ENCODE results near the gene NPBWR2.

NPBWR2 gene

DNA sequence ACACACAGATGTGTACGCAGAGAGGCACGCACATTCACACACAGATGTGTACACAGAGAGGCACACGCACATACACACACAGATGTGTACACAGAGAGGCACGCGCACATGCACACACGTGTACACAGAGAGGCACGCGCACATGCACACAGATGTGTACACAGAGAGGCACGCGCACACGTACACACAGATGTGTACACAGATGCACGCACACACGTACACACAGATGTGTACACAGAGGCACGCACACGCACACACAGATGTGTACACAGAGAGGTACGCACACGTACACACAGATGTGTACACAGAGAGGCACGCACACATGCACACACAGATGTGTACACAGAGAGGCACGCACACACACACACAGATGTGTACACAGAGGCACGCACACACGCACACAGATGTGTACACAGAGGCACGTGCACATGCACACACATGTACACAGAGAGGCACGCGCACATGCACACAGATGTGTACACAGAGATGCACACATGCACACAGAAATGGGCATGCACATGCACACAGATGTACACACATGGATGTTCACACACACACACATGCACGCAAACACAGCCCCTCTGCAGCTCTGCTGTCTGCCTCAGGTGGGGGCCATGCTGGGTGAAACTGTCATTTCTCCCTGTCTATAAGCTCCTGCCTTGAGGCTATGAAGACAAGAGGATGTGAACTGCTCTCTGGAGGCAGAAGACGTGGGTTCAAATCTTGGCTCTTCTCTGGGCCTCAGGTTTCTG lies 42.6 kb upstream of the NPBWR2 start:
- no peak for DNase-seq (ENCODE audit: low read depth)
- no peak for TF ChIP-seq POLR2A (IDR thresholded peaks at IDR 0.05; ENCODE audit: extremely low read depth, insufficient read length)
- no peak for TF ChIP-seq MAX (IDR thresholded peaks at IDR 0.05; ENCODE audit: low read depth, low read length)
- no peak for TF ChIP-seq CTCF (IDR thresholded peaks at IDR 0.05; ENCODE audit: low read depth, low read length)
- no peak for TF ChIP-seq MYC (IDR thresholded peaks at IDR 0.05; ENCODE audit: low read depth, low read length)
- H3K4me3 ChIP-seq (ENCODE audit: low read depth, low read length) = no peak overlapping the region

- no peak overlapping the region for H3K4me3 ChIP-seq (ENCODE audit: low read depth, low read length)
- no peak for TF ChIP-seq CTCF (IDR thresholded peaks at IDR 0.05; ENCODE audit: low read depth, low read length)
- TF ChIP-seq MAX (IDR thresholded peaks at IDR 0.05; ENCODE audit: low read depth, low read length) = no peak
- no peak for TF ChIP-seq POLR2A (IDR thresholded peaks at IDR 0.05; ENCODE audit: extremely low read depth, insufficient read length)
- no peak for TF ChIP-seq MYC (IDR thresholded peaks at IDR 0.05; ENCODE audit: low read depth, low read length)
- DNase-seq (ENCODE audit: low read depth) = no peak
These were observed 41.8 kb upstream of the NPBWR2 start for GRCh38 chr20:64149141-64149540.

DNA sequence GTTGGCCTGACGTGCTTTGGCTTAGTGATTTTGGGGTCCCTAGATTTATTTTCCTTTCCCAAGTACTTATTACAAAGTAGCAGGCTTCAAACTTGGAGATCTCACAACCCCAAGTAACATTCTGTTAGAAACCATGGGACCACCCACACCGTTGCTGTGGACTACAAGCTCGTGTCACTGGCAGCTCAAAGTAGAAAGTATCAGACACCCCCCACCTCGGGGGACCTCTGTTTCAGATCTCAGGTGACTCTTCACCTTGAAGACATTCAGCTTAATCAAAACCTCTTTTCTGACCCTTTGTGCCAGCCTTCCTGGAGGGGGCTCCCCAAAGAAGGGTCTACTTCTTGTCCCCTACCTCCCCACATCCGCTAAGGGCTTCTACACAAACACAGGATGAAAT lies 41.2 kb upstream of the NPBWR2 start:
- DNase-seq (ENCODE audit: low read depth) = no peak
- no peak overlapping the region for H3K4me3 ChIP-seq (ENCODE audit: low read depth, low read length)
- TF ChIP-seq MAX (IDR thresholded peaks at IDR 0.05; ENCODE audit: low read depth, low read length) (no peak), CTCF (IDR thresholded peaks at IDR 0.05; ENCODE audit: low read depth, low read length) (no peak), POLR2A (IDR thresholded peaks at IDR 0.05; ENCODE audit: extremely low read depth, insufficient read length) (no peak), MYC (IDR thresholded peaks at IDR 0.05; ENCODE audit: low read depth, low read length) (no peak)

- TF ChIP-seq MYC (IDR thresholded peaks at IDR 0.05; ENCODE audit: low read depth, low read length) (no peak), MAX (IDR thresholded peaks at IDR 0.05; ENCODE audit: low read depth, low read length) (no peak), POLR2A (IDR thresholded peaks at IDR 0.05; ENCODE audit: extremely low read depth, insufficient read length) (no peak), CTCF (IDR thresholded peaks at IDR 0.05; ENCODE audit: low read depth, low read length) (no peak)
- no peak overlapping the region for H3K4me3 ChIP-seq (ENCODE audit: low read depth, low read length)
- no peak for DNase-seq (ENCODE audit: low read depth)
These were observed 39.6 kb upstream of the NPBWR2 start for GRCh38 chr20:64146936-64147477.

- no peak for DNase-seq (ENCODE audit: low read depth)
- H3K4me3 ChIP-seq (ENCODE audit: low read depth, low read length) = no peak overlapping the region
- TF ChIP-seq MAX (IDR thresholded peaks at IDR 0.05; ENCODE audit: low read depth, low read length) (no peak), POLR2A (IDR thresholded peaks at IDR 0.05; ENCODE audit: extremely low read depth, insufficient read length) (no peak)
These were observed 39.1 kb upstream of the NPBWR2 start for GRCh38 chr20:64146301-64146935.
